Sigmoid colon (tissue), 7 donors: ENCODE results near the gene KCND3. TPM values are rescaled to one million over a fixed set of nuclear protein-coding genes. Genes with fewer than 3 reads are reported as not detected.

ENCODE experiments used
- DNase-seq: peaks from one replicate; pipeline ENCODE4 v3.0.0-alpha.2; 2019
- H3K27ac ChIP-seq, 4 donors: fragments of 200-600 bp; sonication (generic); one replicate each; pipeline ENCODE4 v1.5.1; 2016 to 2019; ENCODE audit warnings: mild to moderate bottlenecking in 1 of 4
- H3K27me3 ChIP-seq, 3 donors: fragments of 200-600 bp; sonication (generic); one replicate each; pipeline ENCODE4 v1.5.1; 2019; ENCODE audit warnings: mild to moderate bottlenecking in 1 of 3
- H3K36me3 ChIP-seq, 4 donors: fragments of 200-600 bp; sonication (generic); one replicate each; pipeline ENCODE4 v1.5.1; 2016 to 2019
- H3K4me1 ChIP-seq, 4 donors: fragments of 200-600 bp; sonication (generic); one replicate each; pipeline ENCODE4 v1.5.1; 2017 to 2019
- H3K4me3 ChIP-seq, 4 donors: fragments of 200-600 bp; sonication (generic); one replicate each; pipeline ENCODE4 v1.5.1; 2017 to 2019; ENCODE audit warnings: mild to moderate bottlenecking in 2 of 4, moderate library complexity in 1 of 4
- H3K9me3 ChIP-seq, 4 donors: fragments of 200-600 bp in 3 of 4; sonication (generic) in 3 of 4; one replicate each; pipeline versions ENCODE4 v1.5.1 to v1.6.1; 2013 to 2019
- EP300 ChIP-seq, 4 donors: sonication (generic); formaldehyde crosslinking; IDR thresholded peaks; one replicate each; pipeline ENCODE4 v1.6.1; 2017; ENCODE audit warnings: antibody characterized with exemption in 4 of 4
- POLR2A ChIP-seq, 2 donors: fragments of 450-650 bp; IDR thresholded peaks; one replicate each; pipeline ENCODE4 v1.6.1; 2016; ENCODE audit warnings: antibody characterized with exemption in 2 of 2, mild to moderate bottlenecking in 2 of 2, moderate library complexity in 2 of 2
- POLR2AphosphoS5 ChIP-seq, 4 donors: sonication (generic); formaldehyde crosslinking; IDR thresholded peaks; one replicate each; pipeline ENCODE4 v1.6.1; 2017; ENCODE audit warnings: antibody characterized with exemption in 4 of 4
- WGBS, 2 donors: extraction: QIAGEN DNeasy Blood & Tissue Kit; methylation state at CpG; one replicate each; pipeline ENCODE4 v1.1.7; 2013; 5-methylcytosine and 5-hydroxymethylcytosine counted together
- intact Hi-C: fragments of 100-400 bp; cut with DNase I; formaldehyde crosslinking; loops from one replicate; pipeline ENCODE4 v1.15.1; 2023
- polyA plus RNA-seq, 3 donors: library from polyadenylated mRNA; stranded (reverse); fragments of 200-250 nt; gene quantifications; one replicate each; pipeline ENCODE4 v1.2.3, GENCODE V29; 2013
- total RNA-seq, 4 donors: library from RNA; depleted of rRNA; stranded (reverse); fragments of >200 nt; gene quantifications; one replicate each; pipeline ENCODE4 v1.1.0, GENCODE V29; 2016
- TF ChIP-seq, protein P1 (sequence below), 4 experiments: fragments of 450-650 bp in 3 of 4; fragments of 200-600 bp in 1 of 4; IDR thresholded peaks; one replicate each; pipeline ENCODE4 v1.5.1; 2016 to 2019; ENCODE audit warnings: antibody characterized with exemption in 4 of 4, mild to moderate bottlenecking in 3 of 4, moderate library complexity in 2 of 4
- donor health status: healthy with polysubstance abuse.
- donor health status: Bipolar disorder and iron deficiency.
- donor health status: healthy.

KCND3 gene
- total and polyA plus RNA-seq, 7 donors, result 0.23 to 18.3 (median 5.9) TPM

- Histone ChIP-seq H3K4me3 (no peak overlapping the region), H3K9me3 (no peaks in the 10 kb centered on the region), H3K4me1 (peaks cover 0 to 8% (median 0%) of the 10 kb centered on the region in 4 donors), H3K27me3 (no peaks in the 10 kb centered on the region), H3K36me3 (peaks cover 0 to 17% (median 0%) of the 10 kb centered on the region in 4 donors), H3K27ac (no peak overlapping the region)
- DNase-seq, result no peak
- 89 to 95% methylated on average over 2 of the region's 2 CpGs for WGBS, 2 donors
- intact Hi-C loops, result no loop called here
- no peak for TF ChIP-seq POLR2A (IDR thresholded peaks at IDR 0.05)
- TF ChIP-seq EP300 (IDR thresholded peaks at IDR 0.05), result no peak
- TF ChIP-seq, protein P1, sequence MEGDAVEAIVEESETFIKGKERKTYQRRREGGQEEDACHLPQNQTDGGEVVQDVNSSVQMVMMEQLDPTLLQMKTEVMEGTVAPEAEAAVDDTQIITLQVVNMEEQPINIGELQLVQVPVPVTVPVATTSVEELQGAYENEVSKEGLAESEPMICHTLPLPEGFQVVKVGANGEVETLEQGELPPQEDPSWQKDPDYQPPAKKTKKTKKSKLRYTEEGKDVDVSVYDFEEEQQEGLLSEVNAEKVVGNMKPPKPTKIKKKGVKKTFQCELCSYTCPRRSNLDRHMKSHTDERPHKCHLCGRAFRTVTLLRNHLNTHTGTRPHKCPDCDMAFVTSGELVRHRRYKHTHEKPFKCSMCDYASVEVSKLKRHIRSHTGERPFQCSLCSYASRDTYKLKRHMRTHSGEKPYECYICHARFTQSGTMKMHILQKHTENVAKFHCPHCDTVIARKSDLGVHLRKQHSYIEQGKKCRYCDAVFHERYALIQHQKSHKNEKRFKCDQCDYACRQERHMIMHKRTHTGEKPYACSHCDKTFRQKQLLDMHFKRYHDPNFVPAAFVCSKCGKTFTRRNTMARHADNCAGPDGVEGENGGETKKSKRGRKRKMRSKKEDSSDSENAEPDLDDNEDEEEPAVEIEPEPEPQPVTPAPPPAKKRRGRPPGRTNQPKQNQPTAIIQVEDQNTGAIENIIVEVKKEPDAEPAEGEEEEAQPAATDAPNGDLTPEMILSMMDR (IDR thresholded peaks at IDR 0.05), result no peak
- TF ChIP-seq POLR2AphosphoS5 (IDR thresholded peaks at IDR 0.05), result no peak
These were observed 209.9 kb downstream of the KCND3 start for GRCh38 chr1:111779546-111779945.

DNA sequence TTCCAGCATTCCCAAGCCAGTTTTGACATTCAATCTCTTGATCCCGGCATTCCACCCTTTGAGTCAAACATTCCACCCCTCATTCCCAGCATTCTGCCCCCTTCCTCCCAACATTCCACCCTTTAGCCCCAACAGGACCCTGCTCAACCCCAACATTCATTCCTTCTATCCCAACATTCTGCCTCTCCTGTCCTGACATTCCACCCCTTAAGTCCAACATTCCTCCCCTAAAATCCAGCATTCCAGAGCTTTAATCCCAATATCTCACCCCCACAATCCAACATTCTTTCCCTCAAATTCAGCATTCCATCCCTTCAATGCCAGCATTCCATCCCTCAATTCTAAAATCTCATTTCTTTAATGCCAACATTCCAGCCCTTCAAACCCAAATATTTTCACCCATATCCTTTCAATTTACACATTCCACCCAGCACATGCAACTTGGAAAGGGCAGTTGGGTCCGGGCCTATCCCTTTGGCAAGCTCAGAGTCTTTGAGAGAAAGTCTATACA, 210.9 kb downstream of the KCND3 start:
- no peaks in the 10 kb centered on the region for H3K27me3 ChIP-seq
- no peak overlapping the region for H3K27ac ChIP-seq
- H3K4me1 ChIP-seq, result peaks cover 0 to 8% (median 0%) of the 10 kb centered on the region in 4 donors
- DNase-seq, result no peak
- TF ChIP-seq POLR2A (IDR thresholded peaks at IDR 0.05), result no peak
- no peak for TF ChIP-seq EP300 (IDR thresholded peaks at IDR 0.05)
- no peak for TF ChIP-seq POLR2AphosphoS5 (IDR thresholded peaks at IDR 0.05)
- TF ChIP-seq, protein P1 (IDR thresholded peaks at IDR 0.05), result no peak
- WGBS, 2 donors, result 81% methylated on average over 2 of the region's 2 CpGs
- H3K4me3 ChIP-seq, result no peak overlapping the region
- no peaks in the 10 kb centered on the region for H3K9me3 ChIP-seq
- H3K36me3 ChIP-seq, result peaks cover 0 to 22% (median 0%) of the 10 kb centered on the region in 4 donors
- intact Hi-C loops, result no loop called here

DNA sequence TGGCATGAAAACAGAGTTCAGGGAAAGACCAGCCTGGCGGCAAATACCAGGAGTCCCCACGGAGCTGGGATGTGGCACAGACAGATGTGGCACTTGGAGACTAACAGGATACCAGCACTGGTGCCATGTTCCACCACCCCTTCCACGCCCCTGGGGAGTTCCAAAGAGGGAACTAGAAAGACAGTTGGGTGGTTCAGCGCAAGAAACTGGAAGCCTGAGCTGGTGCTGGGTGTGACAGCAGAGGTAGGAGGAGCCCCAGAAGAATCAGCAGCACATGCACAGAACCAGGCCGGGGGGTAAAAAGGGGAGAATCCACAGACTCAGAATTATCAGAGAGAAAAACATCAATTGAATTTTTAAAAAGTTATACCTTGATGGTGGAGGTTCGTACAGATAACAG, 211.4 kb downstream of the KCND3 start:
- no peak for DNase-seq
- no peak for TF ChIP-seq EP300 (IDR thresholded peaks at IDR 0.05)
- TF ChIP-seq, protein P1 (IDR thresholded peaks at IDR 0.05), result no peak
- no peak for TF ChIP-seq POLR2AphosphoS5 (IDR thresholded peaks at IDR 0.05)
- no peak for TF ChIP-seq POLR2A (IDR thresholded peaks at IDR 0.05)
- Histone ChIP-seq H3K27me3 (no peaks in the 10 kb centered on the region), H3K36me3 (peaks cover 0 to 22% (median 0%) of the 10 kb centered on the region in 4 donors), H3K4me1 (peaks cover 0 to 8% (median 0%) of the 10 kb centered on the region in 4 donors), H3K9me3 (no peaks in the 10 kb centered on the region), H3K27ac (no peak overlapping the region), H3K4me3 (no peak overlapping the region)
- 85 to 89% methylated on average over 6 of the region's 6 CpGs for WGBS, 2 donors
- intact Hi-C loops, result no loop called here

DNA sequence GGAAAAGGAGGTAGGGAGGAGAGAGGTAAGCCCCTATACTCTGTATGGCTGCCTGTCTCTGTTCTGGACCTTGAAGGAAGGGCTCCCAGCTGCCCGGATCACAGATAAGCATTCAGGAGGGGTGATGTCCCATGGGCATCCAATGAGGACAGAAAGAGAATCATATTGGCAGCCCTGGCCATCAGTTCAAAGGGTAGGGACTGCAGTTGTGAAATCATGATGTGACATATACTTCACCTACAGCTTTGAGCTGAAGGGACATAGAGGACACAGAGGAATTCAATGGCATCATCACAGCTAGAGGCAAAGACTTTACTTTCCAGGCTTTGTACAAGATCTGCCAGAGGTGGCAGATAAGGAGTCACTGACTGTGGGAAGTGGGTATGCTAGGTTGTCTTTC, 212.2 kb downstream of the KCND3 start:
- TF ChIP-seq, protein P1 (IDR thresholded peaks at IDR 0.05), result no peak
- TF ChIP-seq POLR2AphosphoS5 (IDR thresholded peaks at IDR 0.05) (no peak), POLR2A (IDR thresholded peaks at IDR 0.05) (no peak), EP300 (IDR thresholded peaks at IDR 0.05) (no peak)
- intact Hi-C loops, result no loop called here
- no peak for DNase-seq
- peaks cover 0 to 8% (median 0%) of the 10 kb centered on the region in 4 donors for H3K4me1 ChIP-seq
- 78 to 94% methylated on average over 1 of the region's 1 CpG for WGBS, 2 donors
- H3K36me3 ChIP-seq, result peaks cover 0 to 22% (median 0%) of the 10 kb centered on the region in 4 donors
- H3K9me3 ChIP-seq, result no peaks in the 10 kb centered on the region
- no peaks in the 10 kb centered on the region for H3K27me3 ChIP-seq
- H3K27ac ChIP-seq, result no peak overlapping the region
- no peak overlapping the region for H3K4me3 ChIP-seq

GRCh38 chr1:111776861-111777260, 212.6 kb downstream of the KCND3 start:
- 93 to 95% methylated on average over 8 of the region's 8 CpGs for WGBS, 2 donors
- intact Hi-C loops, result no loop called here
- H3K27ac ChIP-seq, result no peak overlapping the region
- DNase-seq, result no peak
- peaks cover 0 to 22% (median 0%) of the 10 kb centered on the region in 4 donors for H3K36me3 ChIP-seq
- H3K4me1 ChIP-seq, result peaks cover 0 to 8% (median 0%) of the 10 kb centered on the region in 4 donors
- no peaks in the 10 kb centered on the region for H3K9me3 ChIP-seq
- TF ChIP-seq POLR2AphosphoS5 (IDR thresholded peaks at IDR 0.05), result no peak
- no peak overlapping the region for H3K4me3 ChIP-seq
- H3K27me3 ChIP-seq, result no peaks in the 10 kb centered on the region
